GM18508 (cell line): ENCODE results near the gene SYNE4.
"Not testable (repeated sequence)": the region's sequence is repeated elsewhere in the genome, so short reads cannot be mapped to it uniquely, and the experiment has no call there.

Experiments
- ATAC-seq: cut with Tn5 transposase; IDR thresholded peaks from one replicate; pipeline ENCODE4 v1.9.1; 2021; ENCODE audit warnings: moderate number of reproducible peaks; ENCODE audit not compliant: insufficient read depth, unreplicated experiment

SYNE4 gene

GRCh38 chr19:35991731-35992450 is 16.7 kb downstream of the SYNE4 start:
- no peak for ATAC-seq

DNA sequence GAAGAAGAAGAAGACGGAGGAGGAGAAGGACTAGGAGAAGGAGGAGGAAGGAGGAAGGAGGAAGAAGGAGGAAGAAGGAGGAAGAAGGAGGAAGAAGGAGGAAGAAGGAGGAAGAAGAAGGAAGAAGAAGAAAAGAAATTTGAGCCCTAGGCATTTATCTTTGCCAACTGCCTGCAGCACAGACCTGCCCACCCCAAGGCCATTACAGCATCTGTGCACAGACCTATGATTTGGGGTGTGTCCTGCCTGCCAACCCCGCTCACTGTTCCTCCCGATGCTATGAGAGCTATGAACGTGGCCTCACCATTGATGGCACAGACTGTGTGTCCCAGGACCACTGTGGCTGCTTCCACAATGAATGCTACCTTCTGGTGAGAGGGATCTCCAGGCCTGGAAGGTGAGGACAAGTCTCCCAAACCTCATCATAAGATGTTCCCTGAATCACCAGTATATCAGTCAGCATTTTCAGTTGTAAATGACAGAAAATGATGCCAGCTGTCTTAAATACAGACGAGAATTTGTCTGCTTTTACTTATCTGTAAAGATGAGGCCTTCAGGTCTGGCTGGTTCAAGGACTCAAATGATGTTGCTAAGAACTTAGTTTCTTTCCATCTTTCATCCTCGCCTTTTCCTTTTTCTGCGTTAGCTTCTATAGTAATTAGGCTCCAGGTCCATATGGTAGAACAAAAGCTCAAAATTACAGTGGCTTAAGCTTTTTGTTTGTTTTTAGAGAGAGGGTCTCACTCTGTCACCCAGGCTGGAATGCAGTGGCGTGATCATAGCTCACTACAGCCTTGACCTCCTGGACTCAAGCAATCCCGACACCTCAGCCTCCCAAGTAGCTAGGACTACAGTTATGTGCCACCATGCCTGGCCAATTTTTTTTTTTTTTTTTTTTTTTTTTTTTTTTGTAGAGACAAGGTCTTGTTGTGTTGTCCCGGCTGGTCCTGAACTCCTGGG is 17.6 kb downstream of the SYNE4 start:
- ATAC-seq, result no peak

DNA sequence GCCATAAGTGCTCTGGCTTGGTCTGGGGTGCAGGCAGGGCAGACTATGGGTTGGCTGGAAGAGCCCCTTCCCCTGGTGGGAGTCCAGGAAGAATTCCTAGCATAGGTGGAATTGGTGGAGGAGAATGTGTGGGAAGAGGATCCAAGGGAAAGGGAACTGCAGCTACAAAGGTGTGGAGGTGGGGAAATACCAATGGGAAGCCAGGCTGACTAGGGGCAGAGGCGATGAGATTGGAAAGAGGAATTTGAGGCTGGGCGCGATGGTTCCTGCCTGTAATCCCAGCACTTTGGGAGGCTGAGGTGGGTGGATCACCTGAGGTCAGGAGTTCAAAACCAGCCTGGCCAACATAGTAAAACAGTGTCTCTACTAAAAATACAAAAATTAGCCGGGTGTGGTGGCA is 18.5 kb downstream of the SYNE4 start:
- no peak for ATAC-seq

GRCh38 chr19:35988824-35989223 is 19.8 kb downstream of the SYNE4 start:
- no peak for ATAC-seq

- ATAC-seq, result no peak
Observed at GRCh38 chr19:35987571-35987896, 21.1 kb downstream of the SYNE4 start.

- no peak for ATAC-seq
Observed at GRCh38 chr19:35986664-35987570, 21.7 kb downstream of the SYNE4 start.

- no peak for ATAC-seq
Observed at GRCh38 chr19:35986111-35986510, 22.5 kb downstream of the SYNE4 start.

- no peak for ATAC-seq
Observed at GRCh38 chr19:35983177-35983576, 25.4 kb downstream of the SYNE4 start.

DNA sequence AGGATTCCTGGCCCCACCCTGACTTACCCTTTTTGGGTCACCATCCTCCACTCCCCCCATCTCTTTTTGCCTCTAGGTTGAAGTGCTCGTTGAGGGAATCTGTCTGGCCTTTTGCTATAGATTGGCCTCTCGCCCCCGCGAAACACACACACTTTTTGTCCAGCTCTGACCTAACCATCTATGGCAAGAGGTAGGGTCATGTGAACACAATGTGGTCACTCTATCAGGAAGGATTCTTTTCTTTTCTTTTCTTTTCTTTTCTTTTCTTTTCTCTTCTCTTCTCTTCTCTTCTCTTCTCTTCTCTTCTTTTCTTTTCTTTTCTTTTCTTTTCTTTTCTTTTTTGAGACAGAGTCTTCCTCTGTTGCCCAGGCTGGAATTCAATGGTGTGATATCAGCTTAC is 27.6 kb downstream of the SYNE4 start:
- not testable (repeated sequence) for ATAC-seq

GRCh38 chr19:35978832-35979365 is 29.7 kb downstream of the SYNE4 start:
- ATAC-seq, result no peak

DNA sequence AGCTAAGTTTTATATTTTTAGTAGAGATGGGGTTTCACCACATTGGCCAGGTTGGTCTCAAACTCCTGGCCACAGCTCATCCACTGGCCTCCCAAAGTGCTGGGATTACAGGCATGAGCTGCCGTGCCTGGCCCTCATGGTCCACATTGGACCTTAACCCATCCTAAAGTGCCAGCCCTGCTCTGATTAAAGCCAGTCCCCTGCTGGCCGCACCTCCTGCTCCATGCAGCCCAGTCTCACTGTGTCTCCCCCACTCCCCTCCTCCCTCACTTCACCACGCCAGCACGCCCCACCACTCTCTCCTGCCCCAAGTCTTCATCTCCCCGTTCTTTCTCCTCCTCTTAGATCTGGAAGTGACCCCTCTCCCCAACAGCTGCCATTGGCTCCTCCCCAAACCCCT is 30.3 kb downstream of the SYNE4 start:
- no peak for ATAC-seq

DNA sequence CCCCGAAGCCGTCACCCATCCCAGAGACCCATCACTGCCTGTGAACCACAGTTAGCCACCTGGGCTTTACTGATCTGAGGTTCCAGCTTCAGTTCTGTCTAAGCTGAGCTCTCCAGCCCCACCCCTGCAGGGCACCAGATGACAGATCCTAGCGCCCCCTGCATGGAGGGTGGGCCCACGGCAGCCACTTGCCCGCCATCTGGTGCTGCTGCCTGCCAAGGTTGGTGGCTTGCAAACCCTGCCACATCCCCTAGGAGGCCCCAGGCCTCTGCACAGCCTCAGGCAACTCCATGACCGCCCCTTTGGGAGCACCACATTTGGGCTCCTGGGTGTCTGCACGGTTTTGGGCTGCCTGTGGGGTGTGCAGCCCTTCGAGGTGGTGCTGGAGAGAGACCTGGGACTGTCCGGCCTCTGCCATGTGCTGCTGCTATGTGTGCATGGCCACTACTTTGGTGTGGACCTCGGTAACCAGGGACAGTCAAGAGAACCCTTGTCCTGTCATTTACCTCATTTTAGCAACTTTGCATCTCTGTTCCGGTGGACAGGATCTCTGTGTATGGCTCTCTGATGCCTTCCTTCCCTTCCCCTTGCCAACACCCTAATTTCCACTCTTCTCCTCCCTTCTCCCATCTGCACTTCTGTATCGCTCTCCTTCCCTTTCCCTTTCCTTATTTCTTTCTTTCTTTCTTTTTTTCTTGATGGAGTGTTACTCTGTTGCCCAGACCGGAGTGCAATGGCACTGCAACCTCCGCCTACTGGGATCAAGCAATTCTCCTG is 31.0 kb downstream of the SYNE4 start:
- no peak for ATAC-seq

DNA sequence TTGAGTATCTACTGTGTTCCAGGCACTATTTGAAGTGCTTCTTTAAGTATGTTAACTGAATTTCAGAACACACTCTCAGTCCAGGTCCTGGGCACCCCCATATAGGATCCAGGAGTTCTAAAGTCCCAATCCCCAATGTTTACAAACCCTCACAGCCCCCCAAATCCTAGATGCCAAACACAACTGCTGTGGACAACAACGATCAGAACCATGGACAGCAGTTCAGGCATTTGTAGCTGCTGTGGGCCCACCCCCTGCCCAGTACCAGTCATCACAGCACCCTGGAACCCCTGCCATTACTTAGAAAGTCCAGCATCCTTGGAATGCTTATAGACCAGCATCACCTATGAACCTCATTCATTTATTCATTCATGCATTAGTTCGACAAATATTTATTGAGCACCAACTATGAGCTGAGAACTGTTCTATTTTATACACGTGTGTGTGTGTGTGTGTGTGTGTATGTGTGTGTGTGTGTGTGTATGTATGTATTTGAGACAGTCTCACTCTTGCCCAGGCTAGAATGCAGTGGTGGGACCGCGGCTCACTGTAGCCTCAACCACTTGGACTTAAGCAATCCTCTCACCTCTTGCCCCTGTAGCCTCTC is 32.9 kb downstream of the SYNE4 start:
- ATAC-seq, result no peak

GRCh38 chr19:35973487-35973886 is 35.1 kb downstream of the SYNE4 start:
- no peak for ATAC-seq

DNA sequence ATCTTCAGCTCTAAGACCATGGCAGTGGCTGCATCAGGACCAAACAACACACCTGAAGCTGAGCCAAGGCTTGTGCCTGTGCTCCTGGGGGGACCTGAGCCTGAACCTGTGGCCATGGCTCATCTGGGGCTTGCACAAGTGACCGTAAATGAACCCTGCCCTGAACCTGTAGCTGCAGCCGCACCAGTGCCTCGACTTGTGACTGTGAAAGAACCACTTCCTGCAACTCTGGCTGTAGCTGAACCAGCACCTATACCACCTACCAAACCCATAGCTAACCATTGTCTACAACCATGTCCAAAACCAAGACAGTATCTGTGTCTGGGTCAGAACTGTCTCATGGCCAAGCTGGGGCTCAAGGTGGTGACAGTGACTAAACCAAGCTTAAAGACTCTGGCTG is 41.8 kb downstream of the SYNE4 start:
- ATAC-seq, result no peak

DNA sequence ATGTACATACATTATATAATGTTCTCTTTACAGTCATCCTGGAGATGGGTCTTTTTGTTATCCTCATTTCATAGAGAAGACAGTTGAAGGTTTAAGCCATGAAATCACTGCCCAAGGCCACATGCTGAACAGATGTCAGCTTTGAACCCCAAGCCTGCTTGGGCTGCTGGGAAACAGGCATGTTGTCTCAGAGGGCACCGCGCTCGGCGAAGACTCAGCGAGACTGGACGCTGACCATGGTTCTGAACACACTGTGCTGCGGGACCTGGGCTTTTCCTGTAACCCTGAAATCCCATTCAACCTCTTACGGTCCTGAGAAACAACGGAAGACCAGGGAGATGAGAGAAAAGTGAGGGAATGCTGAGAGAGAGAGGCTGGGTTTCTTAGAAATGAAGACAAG is 45.1 kb downstream of the SYNE4 start:
- no peak for ATAC-seq

DNA sequence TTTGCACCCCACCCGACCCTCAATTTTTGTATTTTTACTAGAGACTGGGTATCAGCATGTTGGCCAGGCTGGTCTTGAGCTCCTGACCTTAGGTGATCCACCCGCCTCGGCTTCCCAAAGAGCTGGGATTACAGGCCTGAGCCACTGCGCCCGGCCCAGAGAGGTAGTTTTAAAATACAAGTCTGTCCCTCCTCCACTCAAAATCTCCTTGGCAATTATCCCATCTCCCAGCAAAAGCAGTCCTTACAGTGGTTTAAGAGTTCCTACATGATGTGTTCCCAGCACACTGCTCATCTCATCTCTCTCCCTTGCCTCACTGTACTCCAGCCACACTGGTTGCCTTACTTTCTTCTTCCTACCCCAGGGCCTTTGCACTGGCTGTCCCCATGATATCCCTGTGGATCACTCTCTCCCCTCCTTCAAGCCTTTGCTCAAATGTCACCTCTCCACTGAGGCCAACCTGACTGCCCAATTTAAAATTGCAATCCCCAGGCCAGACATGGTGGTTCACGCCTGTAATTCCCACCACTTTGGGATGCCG is 48.1 kb downstream of the SYNE4 start:
- no peak for ATAC-seq

GRCh38 chr19:35959968-35960320 is 48.7 kb downstream of the SYNE4 start:
- ATAC-seq, result no peak
